GM12864 (cell line): ENCODE measurements around the gene C2CD4A.

ENCODE experiments used
- DNase-seq: peaks from one replicate; pipeline ENCODE4 v3.0.0-alpha.2; 2011; ENCODE audit warnings: low read depth
- H3K4me3 ChIP-seq: 2 replicates; pipeline ENCODE4 v1.5.1; 2011; ENCODE audit warnings: mild to moderate bottlenecking, low read depth, low read length, control low read depth
- TF ChIP-seq, protein P1 (sequence below): IDR thresholded peaks from 2 replicates; pipeline ENCODE4 v1.5.1; 2011; ENCODE audit warnings: low read depth, mild to moderate bottlenecking, moderate library complexity, low read length, control low read depth, inconsistent platforms; ENCODE audit errors: missing control alignments

The C2CD4A gene

DNA sequence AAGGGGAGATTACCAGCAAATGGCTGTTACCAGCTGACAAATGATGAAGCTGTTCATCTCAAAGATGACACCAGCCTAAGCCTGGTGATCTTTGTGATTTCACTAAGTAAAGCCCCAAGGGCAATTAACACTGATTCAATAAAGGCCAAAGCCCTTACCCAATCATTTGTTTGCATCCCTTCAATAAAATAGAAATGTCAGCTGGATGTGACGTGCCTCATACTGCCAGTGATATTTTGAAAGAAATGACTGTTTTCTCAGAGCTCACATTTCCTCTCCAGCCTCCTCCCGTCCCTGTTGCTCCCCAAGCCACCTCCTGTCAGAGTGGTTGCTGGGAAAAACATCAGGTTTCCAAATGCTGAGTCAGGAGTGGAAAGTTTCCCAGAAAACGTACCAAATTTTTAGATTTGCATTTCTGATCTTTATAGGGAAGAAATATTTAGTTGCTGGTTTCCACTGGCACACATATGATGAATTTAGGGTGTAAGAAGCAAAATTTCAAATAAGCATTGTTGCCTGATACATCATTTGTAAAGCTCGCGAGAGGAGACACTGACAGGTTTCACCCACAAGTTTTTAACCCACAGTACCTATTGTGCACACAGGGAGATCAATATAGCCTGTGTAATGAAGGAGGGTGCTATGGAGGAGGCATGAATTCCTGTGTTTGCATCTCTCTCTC is 21.0 kb downstream of the C2CD4A start:
- TF ChIP-seq, protein P1, sequence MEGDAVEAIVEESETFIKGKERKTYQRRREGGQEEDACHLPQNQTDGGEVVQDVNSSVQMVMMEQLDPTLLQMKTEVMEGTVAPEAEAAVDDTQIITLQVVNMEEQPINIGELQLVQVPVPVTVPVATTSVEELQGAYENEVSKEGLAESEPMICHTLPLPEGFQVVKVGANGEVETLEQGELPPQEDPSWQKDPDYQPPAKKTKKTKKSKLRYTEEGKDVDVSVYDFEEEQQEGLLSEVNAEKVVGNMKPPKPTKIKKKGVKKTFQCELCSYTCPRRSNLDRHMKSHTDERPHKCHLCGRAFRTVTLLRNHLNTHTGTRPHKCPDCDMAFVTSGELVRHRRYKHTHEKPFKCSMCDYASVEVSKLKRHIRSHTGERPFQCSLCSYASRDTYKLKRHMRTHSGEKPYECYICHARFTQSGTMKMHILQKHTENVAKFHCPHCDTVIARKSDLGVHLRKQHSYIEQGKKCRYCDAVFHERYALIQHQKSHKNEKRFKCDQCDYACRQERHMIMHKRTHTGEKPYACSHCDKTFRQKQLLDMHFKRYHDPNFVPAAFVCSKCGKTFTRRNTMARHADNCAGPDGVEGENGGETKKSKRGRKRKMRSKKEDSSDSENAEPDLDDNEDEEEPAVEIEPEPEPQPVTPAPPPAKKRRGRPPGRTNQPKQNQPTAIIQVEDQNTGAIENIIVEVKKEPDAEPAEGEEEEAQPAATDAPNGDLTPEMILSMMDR, result no peak
- no peak overlapping the region for H3K4me3 ChIP-seq
- DNase-seq, result no peak

DNA sequence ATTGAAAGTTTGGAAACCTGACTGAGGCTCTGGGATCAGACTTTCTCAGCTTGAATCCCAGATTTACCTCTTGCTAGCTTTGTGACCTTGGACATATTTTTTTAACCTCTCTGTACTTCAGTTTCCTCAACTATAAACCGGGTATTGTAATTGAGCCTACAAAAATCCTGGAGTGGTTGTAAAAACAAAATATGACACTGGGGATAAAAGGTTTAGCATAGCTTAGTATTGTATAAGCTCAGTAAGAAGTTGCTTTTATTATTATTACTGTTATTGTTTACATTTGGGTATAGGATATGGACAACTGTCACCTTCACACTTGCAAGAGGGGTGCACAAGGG is 21.5 kb downstream of the C2CD4A start:
- no peak for DNase-seq
- no peak overlapping the region for H3K4me3 ChIP-seq
- TF ChIP-seq, protein P1, result no peak

DNA sequence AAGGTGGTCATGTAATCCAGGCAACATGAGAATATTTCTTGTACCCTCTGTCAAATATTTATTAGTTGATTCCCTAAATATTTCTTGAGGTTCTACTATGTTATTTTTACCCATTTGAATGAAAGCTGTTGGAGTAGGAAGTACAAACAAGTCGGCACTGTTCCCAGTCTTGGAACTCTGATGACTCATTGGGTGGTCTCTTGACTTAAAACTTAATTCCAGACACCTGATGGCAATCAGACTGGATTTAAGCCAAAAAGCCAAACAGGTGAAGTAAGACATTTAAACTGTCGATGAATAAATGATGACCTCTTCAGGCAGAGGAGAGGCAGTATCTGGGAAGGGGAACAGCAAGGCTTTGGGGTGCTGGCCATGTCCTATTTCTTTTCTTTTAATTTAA is 22.8 kb downstream of the C2CD4A start:
- no peak for DNase-seq
- H3K4me3 ChIP-seq, result no peak overlapping the region
- TF ChIP-seq, protein P1, result no peak

DNA sequence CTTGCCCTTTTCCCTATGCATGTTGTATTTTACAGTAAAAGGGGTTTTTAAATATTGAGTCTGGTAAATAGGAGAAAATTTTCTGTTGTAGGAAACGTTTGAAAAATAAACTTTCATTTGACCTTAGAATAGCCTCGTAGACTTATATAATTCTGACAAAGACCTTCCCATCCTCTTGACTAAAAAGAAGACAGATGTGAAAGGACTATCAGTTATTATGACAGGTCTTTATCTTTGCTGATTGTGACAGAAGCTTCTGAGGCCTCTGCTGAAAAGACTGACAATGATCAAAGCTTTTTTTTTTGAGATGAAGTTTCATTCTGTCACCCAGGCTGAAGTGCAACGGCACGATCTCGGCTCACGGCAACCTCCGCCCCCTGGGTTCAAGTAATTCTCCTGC is 24.2 kb downstream of the C2CD4A start:
- TF ChIP-seq, protein P1, result no peak
- no peak for DNase-seq
- no peak overlapping the region for H3K4me3 ChIP-seq

DNA sequence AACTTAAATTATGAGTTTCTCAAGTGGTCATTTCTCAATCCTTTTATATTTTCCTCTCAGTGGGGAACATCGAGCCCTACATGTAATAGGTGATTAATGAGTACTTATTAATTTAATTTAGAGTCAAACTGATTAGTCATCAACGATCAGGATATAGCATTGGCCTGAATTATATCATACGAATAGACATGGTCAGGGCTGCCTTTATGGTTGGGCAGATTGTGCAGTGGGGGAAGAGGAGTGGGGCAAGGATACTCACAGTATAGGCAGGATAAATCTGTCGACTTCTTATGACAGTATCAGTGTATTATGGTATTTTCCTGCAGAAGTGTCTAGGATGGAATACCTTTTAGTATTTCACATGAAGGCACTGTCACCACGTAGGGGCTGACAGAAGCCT is 27.0 kb downstream of the C2CD4A start:
- no peak overlapping the region for H3K4me3 ChIP-seq
- TF ChIP-seq, protein P1, result no peak
- DNase-seq, result no peak

DNA sequence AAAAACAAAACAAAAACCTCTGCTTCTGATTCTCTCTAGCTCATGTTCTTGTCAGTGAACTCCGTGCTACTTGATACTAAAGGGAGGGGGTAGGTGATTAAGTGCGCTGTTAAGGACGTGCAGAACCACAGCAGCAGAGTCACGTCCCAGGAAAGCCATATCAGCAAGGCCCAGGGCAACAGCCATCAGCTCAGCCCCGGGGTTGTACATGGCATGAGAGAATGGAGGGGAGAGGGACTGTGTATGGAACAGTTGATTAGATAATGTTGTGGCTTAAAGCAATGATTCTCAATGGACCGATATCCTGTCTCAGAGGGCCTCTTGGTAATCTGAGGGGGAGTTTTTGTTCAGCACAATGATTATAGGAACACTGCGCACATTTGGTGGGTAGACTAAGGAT is 27.6 kb downstream of the C2CD4A start:
- H3K4me3 ChIP-seq, result no peak overlapping the region
- DNase-seq, result no peak
- TF ChIP-seq, protein P1, result no peak

DNA sequence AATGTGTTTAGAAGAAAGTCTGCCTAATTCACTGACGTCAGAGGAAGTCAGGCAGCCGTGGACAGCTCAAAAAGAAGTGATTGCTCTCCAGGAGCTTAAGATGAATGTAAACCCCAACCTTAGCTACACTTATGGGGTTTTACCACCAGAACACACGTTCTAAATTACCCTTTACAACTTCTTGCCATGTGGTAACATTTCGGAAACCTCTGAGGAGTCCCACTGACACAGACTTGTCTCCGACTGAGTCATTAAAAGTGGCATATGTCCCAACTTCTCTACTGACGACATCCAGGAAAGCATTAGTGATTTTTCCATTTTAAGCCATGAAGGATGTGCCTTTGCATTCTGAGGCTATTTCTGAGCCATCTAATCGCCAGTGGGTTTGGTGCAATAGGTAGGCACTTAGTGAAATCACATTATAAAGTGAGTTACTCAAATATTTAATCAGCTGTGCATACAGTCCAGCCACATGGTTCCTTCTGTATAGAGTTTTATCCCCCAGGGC is 32.4 kb downstream of the C2CD4A start:
- TF ChIP-seq, protein P1, result no peak
- H3K4me3 ChIP-seq, result no peak overlapping the region

More for the DNA sequence above, 32.4 kb downstream of the C2CD4A start:
- no peak for DNase-seq
